ENCODE measurements around the gene PPP1R12A. TPM values are rescaled to one million over a fixed set of nuclear protein-coding genes. Genes with fewer than 3 reads are reported as not detected.

The PPP1R12A gene
- total and polyA plus RNA-seq, 8 donors = 62.9 to 137 (median 117) TPM

DNA sequence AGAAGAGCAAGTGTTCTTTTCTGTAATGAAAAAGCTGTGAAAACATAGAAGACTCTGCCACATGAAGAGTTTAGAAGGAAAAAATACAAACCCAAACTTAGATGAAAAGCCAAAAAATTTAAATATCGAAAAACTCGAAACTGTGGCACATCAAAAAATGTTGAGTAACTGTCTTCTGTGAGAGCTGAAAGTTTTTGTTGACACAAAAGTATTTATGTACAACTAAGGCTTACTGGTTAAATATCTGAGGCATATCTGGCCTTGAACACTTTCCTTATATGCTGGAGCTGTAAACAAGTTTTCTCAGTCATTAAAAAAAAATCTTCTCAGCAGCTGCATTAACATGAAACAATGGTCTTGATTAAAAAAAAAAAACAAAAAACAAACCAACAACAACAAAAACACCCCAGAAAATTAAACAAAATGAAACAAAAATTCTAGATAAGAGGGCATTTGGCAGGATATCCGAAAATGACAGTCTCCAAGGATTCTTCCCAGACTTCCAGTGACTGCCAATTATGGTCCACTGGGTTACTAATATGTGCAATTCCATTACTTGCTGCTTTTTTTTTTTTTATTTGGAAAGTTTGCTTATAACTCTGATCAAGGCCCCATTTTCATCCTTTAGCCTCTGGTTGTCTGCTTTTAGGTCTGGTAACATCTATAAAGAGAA, 159.4 kb downstream of the PPP1R12A start:
- intact Hi-C loops (cut with DNase I) = no loop called here
- H3K9me3 ChIP-seq = no peaks in the 10 kb centered on the region
- peaks cover 0 to 52% of the 10 kb centered on the region in 2 donors for H3K36me3 ChIP-seq
- TF ChIP-seq, protein P1, sequence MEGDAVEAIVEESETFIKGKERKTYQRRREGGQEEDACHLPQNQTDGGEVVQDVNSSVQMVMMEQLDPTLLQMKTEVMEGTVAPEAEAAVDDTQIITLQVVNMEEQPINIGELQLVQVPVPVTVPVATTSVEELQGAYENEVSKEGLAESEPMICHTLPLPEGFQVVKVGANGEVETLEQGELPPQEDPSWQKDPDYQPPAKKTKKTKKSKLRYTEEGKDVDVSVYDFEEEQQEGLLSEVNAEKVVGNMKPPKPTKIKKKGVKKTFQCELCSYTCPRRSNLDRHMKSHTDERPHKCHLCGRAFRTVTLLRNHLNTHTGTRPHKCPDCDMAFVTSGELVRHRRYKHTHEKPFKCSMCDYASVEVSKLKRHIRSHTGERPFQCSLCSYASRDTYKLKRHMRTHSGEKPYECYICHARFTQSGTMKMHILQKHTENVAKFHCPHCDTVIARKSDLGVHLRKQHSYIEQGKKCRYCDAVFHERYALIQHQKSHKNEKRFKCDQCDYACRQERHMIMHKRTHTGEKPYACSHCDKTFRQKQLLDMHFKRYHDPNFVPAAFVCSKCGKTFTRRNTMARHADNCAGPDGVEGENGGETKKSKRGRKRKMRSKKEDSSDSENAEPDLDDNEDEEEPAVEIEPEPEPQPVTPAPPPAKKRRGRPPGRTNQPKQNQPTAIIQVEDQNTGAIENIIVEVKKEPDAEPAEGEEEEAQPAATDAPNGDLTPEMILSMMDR (IDR thresholded peaks at IDR 0.05) = no peak
- no peak for ATAC-seq
- H3K4me1 ChIP-seq = peaks cover 0 to 8% of the 10 kb centered on the region in 2 donors
- DNase-seq = no peak
- H3K27me3 ChIP-seq = no peaks in the 10 kb centered on the region
- peak overlapping the region in 1 of 2 donors; percentile 30 for H3K27ac ChIP-seq
- H3K4me3 ChIP-seq = no peak overlapping the region

DNA sequence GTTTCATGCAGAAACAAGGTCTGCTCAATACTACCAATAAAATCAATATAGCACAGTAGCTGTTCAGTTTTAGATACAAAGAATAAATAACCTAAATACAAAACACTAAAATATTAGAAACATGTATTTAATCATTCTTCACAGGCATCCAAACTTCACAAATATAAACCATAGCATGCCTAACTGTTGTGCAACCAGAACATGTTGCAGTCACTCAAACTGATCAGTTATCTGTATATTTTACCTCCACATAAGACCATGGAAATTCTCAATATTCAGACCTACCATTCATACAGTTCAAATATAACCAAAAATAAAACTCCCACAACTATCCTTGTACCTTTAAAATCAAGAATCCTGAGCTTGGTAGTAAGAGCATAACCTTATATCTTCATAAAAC, 161.0 kb downstream of the PPP1R12A start:
- DNase-seq (no peak), ATAC-seq (no peak)
- peaks cover 0 to 8% of the 10 kb centered on the region in 2 donors for H3K4me1 ChIP-seq
- H3K4me3 ChIP-seq = no peak overlapping the region
- peaks cover 0 to 39% of the 10 kb centered on the region in 2 donors for H3K36me3 ChIP-seq
- no peaks in the 10 kb centered on the region for H3K9me3 ChIP-seq
- TF ChIP-seq, protein P1 (IDR thresholded peaks at IDR 0.05) = no peak
- H3K27ac ChIP-seq = no peak overlapping the region
- no peaks in the 10 kb centered on the region for H3K27me3 ChIP-seq
- intact Hi-C loops (cut with DNase I) = no loop called here

DNA sequence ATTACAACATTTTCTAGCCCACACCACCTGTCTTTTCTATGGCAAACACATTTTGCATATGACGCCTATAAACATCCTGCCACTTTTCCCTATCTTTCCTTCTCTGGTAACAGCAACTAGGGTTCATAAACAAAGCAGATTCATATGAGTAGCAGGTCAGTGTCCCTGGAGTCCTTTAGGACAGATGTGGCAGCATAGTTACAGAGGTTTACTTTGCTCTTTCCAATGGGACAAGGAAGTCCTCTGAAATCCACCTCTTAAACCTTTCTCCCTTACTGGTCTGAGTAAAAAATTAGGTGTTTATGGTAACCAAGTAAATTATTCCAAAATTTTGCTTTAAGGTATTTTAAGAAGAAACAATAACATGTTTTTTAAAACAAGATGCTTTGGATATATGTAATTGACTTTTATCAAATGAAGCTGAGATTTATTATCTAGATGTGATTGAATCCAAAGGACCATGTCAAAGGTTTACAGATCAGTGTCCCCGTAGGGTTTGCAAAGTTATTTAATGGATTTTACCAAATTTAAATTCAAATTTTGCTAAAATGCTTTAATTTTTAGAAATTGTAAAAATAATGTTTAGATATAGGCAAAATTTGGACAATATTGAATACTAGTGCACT, 164.9 kb downstream of the PPP1R12A start:
- Histone ChIP-seq H3K27ac (no peak overlapping the region), H3K36me3 (peaks cover 0 to 8% of the 10 kb centered on the region in 2 donors), H3K27me3 (no peaks in the 10 kb centered on the region), H3K4me3 (no peak overlapping the region), H3K9me3 (no peaks in the 10 kb centered on the region), H3K4me1 (no peaks in the 10 kb centered on the region)
- DNase-seq = no peak
- no peak for ATAC-seq
- intact Hi-C loops (cut with DNase I) = no loop called here
- TF ChIP-seq, protein P1 (IDR thresholded peaks at IDR 0.05) = no peak

DNA sequence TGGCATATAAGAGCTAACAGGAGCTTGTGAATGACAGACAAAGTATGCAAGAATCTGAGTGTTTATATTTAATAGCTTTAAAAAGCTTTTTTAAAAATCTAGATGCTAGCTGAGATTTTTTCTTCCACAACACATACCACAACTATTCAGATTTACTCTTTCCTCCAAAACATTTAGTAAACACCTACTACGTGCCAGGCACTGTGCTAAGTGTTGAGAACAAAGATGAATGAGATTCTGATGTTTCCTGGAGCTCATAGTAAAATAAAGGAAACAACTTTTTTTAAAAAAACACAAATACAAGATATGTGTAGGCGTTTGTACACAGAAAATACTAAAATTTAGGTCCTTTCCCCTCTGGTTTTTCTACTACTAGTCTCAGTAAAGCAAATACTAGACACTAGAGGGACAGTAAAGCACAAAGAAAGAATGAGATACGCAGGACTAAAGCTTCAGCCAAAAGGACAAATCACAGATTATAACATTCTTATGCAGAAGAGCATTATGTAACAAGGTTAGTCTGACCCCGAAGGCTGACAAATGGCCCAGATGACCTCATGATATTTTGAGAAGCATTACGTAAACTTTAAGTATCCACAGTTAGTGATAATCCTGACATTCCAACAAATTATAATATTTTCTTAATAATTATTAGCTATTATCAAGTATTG, 165.6 kb downstream of the PPP1R12A start:
- Histone ChIP-seq H3K4me3 (no peak overlapping the region), H3K27ac (no peak overlapping the region), H3K36me3 (peaks cover 0 to 1% of the 10 kb centered on the region in 2 donors), H3K27me3 (no peaks in the 10 kb centered on the region), H3K4me1 (no peaks in the 10 kb centered on the region), H3K9me3 (no peaks in the 10 kb centered on the region)
- TF ChIP-seq, protein P1 (IDR thresholded peaks at IDR 0.05) = no peak
- no peak for DNase-seq
- intact Hi-C loops (cut with DNase I) = no loop called here
- no peak for ATAC-seq

Data from left lung (tissue), 10 donors.